H9 (cell line): Measurements from ENCODE around the gene CDNF. TPM values are rescaled to one million over a fixed set of nuclear protein-coding genes. Genes with fewer than 3 reads are reported as not detected.

Source experiments
- DNase-seq: peaks from one replicate; pipeline ENCODE4 v3.0.0-alpha.2; 2017
- H2AFZ ChIP-seq: one replicate; pipeline ENCODE4 v1.6.1; 2013; ENCODE audit warnings: mild to moderate bottlenecking, low read length, control low read depth, moderate library complexity
- H2AK5ac ChIP-seq: 2 replicates; pipeline ENCODE4 v1.6.1; 2013; ENCODE audit warnings: low read length, control low read depth, mixed read lengths; ENCODE audit not compliant: insufficient read length
- H2BK120ac ChIP-seq: one replicate; pipeline ENCODE4 v1.6.1; 2013; ENCODE audit warnings: low read depth, mild to moderate bottlenecking, low read length, control low read depth, inconsistent platforms; ENCODE audit not compliant: poor library complexity, severe bottlenecking
- H2BK12ac ChIP-seq: 2 replicates; pipeline ENCODE4 v1.6.1; 2013; ENCODE audit warnings: low read length, control low read depth, mixed read lengths, low read depth; ENCODE audit not compliant: insufficient read length
- H2BK15ac ChIP-seq: 2 replicates; pipeline ENCODE4 v1.6.1; 2013; ENCODE audit warnings: low read depth, low read length, control low read depth
- H2BK20ac ChIP-seq: one replicate; pipeline ENCODE4 v1.6.1; 2013; ENCODE audit warnings: low read depth, mild to moderate bottlenecking, low read length, control low read depth, inconsistent platforms; ENCODE audit not compliant: poor library complexity, severe bottlenecking
- H2BK5ac ChIP-seq: 2 replicates; pipeline ENCODE4 v1.6.1; 2013; ENCODE audit warnings: low read length, control low read depth, mixed read lengths; ENCODE audit not compliant: insufficient read length
- H3K14ac ChIP-seq: 2 replicates; pipeline ENCODE4 v1.6.1; 2013; ENCODE audit warnings: low read length, control low read depth; ENCODE audit not compliant: insufficient read depth
- H3K18ac ChIP-seq: 2 replicates; pipeline ENCODE4 v1.6.1; 2013; ENCODE audit warnings: low read depth, mild to moderate bottlenecking, mixed read lengths, low read length, control low read depth; ENCODE audit not compliant: insufficient read length
- H3K23ac ChIP-seq: 2 replicates; pipeline ENCODE4 v1.6.1; 2013; ENCODE audit warnings: low read length, control low read depth, mixed read lengths, low read depth; ENCODE audit not compliant: insufficient read length
- H3K23me2 ChIP-seq: 2 replicates; pipeline ENCODE4 v1.6.1; 2013; ENCODE audit warnings: low read depth, mild to moderate bottlenecking, mixed read lengths, low read length, control low read depth; ENCODE audit not compliant: insufficient read length, poor library complexity, severe bottlenecking
- H3K27ac ChIP-seq: 2 replicates; pipeline ENCODE4 v1.5.1; 2013; ENCODE audit warnings: low read length, control low read depth, mixed read lengths, low read depth; ENCODE audit not compliant: insufficient read length
- H3K27me3 ChIP-seq: 2 replicates; pipeline ENCODE4 v1.6.1; 2013; ENCODE audit warnings: low read length, control low read depth, inconsistent platforms; ENCODE audit not compliant: insufficient read depth
- H3K4ac ChIP-seq: 2 replicates; pipeline ENCODE4 v1.6.1; 2013; ENCODE audit warnings: low read depth, mild to moderate bottlenecking, control low read depth, inconsistent platforms, low read length, moderate library complexity
- H3K4me1 ChIP-seq: 2 replicates; pipeline ENCODE4 v1.6.1; 2013; ENCODE audit warnings: low read length, control low read depth, inconsistent platforms; ENCODE audit not compliant: insufficient read depth
- H3K4me2 ChIP-seq: 2 replicates; pipeline ENCODE4 v1.6.1; 2013; ENCODE audit warnings: low read length, control low read depth, mixed read lengths; ENCODE audit not compliant: insufficient read length, insufficient read depth
- H3K56ac ChIP-seq: 2 replicates; pipeline ENCODE4 v1.6.1; 2013; ENCODE audit warnings: low read depth, mild to moderate bottlenecking, mixed read lengths, low read length, control low read depth; ENCODE audit not compliant: insufficient read length
- H3K79me1 ChIP-seq: 2 replicates; pipeline ENCODE4 v1.6.1; 2013; ENCODE audit warnings: low read depth, mild to moderate bottlenecking, moderate library complexity, low read length, control low read depth, inconsistent platforms; ENCODE audit not compliant: insufficient read depth, poor library complexity, severe bottlenecking
- H3K79me2 ChIP-seq: 2 replicates; pipeline ENCODE4 v1.6.1; 2013; ENCODE audit warnings: low read length, control low read depth, inconsistent platforms; ENCODE audit not compliant: insufficient read depth
- H3K9ac ChIP-seq: 2 replicates; pipeline ENCODE4 v1.6.1; 2013; ENCODE audit warnings: low read length, control low read depth, mixed read lengths; ENCODE audit not compliant: insufficient read length; ENCODE audit errors: extremely low read depth
- H3K9me3 ChIP-seq: one replicate; pipeline ENCODE4 v1.6.1; 2013; ENCODE audit warnings: low read depth, low read length, inconsistent platforms; ENCODE audit not compliant: control insufficient read depth
- H3T11ph ChIP-seq: one replicate; pipeline ENCODE4 v1.6.1; 2013; ENCODE audit warnings: mild to moderate bottlenecking, low read length, control low read depth, inconsistent platforms
- H4K20me1 ChIP-seq: one replicate; pipeline ENCODE4 v1.6.1; 2013; ENCODE audit not compliant: control insufficient read depth, insufficient read length, insufficient read depth
- H4K5ac ChIP-seq: 2 replicates; pipeline ENCODE4 v1.6.1; 2013; ENCODE audit warnings: low read depth, mild to moderate bottlenecking, mixed read lengths, low read length, control low read depth; ENCODE audit not compliant: insufficient read length
- H4K8ac ChIP-seq: replicated peaks from 2 replicates; pipeline ENCODE4 v1.6.1; 2013; ENCODE audit warnings: low read length, control low read depth, mixed read lengths, low read depth; ENCODE audit not compliant: insufficient read length
- H4K91ac ChIP-seq: 2 replicates; pipeline ENCODE4 v1.6.1; 2013; ENCODE audit warnings: low read depth, mild to moderate bottlenecking, moderate library complexity, mixed read lengths, low read length, control low read depth; ENCODE audit not compliant: insufficient read length
- H3K27ac Mint-ChIP-seq, 3 experiments: 2 replicates in 2 of 3; 3 replicates in 1 of 3; pipeline ENCODE4 v1.8.0; 2020 to 2021; ENCODE audit warnings: mixed read lengths in 3 of 3, mild to moderate bottlenecking in 1 of 3, moderate library complexity in 1 of 3
- H3K27me3 Mint-ChIP-seq: 2 replicates; pipeline ENCODE4 v1.8.0; 2021; ENCODE audit warnings: low read depth, mild to moderate bottlenecking, moderate library complexity, mixed read lengths
- H3K36me3 Mint-ChIP-seq, 3 experiments: 2 replicates in 2 of 3; 3 replicates in 1 of 3; pipeline ENCODE4 v1.8.0; 2020 to 2021; ENCODE audit warnings: low read depth in 3 of 3, mixed read lengths in 3 of 3; ENCODE audit not compliant: insufficient read depth in 1 of 3
- H3K4me1 Mint-ChIP-seq, 2 experiments: 2 replicates each; pipeline ENCODE4 v1.8.0; 2020; ENCODE audit warnings: mixed read lengths in 2 of 2
- H3K4me3 Mint-ChIP-seq, 2 experiments: 2 replicates in 1 of 2; 3 replicates in 1 of 2; pipeline ENCODE4 v1.8.0; 2020 to 2021; ENCODE audit warnings: mild to moderate bottlenecking in 2 of 2, mixed read lengths in 2 of 2, moderate library complexity in 1 of 2
- H3K9me3 Mint-ChIP-seq, 2 experiments: 2 replicates in 1 of 2; 3 replicates in 1 of 2; pipeline ENCODE4 v1.8.0; 2020; ENCODE audit warnings: mild to moderate bottlenecking in 2 of 2, mixed read lengths in 2 of 2, moderate library complexity in 1 of 2
- WGBS: extraction: QIAGEN DNeasy Blood & Tissue Kit; methylation state at CpG from one replicate; pipeline ENCODE4 v1.1.7; 2013; ENCODE audit warnings: missing lambda C conversion rate, low lambda C conversion rate, mixed read lengths; ENCODE audit not compliant: insufficient read length; ENCODE audit errors: extremely low coverage; 5-methylcytosine and 5-hydroxymethylcytosine counted together
- total RNA-seq: library from RNA; stranded (reverse); gene quantifications from 2 replicates; pipeline ENCODE4 v1.2.1, GENCODE V29; 2021
- TF ChIP-seq, protein P1 (sequence below): fragments of 200-600 bp; sonication (generic); conservative IDR thresholded peaks from 3 replicates; pipeline ENCODE4 v1.8.0; 2021; ENCODE audit warnings: antibody characterized with exemption, mild to moderate bottlenecking

Gene CDNF
- total RNA-seq, 1 experiment from 2014 or later: 1.3 TPM

DNA sequence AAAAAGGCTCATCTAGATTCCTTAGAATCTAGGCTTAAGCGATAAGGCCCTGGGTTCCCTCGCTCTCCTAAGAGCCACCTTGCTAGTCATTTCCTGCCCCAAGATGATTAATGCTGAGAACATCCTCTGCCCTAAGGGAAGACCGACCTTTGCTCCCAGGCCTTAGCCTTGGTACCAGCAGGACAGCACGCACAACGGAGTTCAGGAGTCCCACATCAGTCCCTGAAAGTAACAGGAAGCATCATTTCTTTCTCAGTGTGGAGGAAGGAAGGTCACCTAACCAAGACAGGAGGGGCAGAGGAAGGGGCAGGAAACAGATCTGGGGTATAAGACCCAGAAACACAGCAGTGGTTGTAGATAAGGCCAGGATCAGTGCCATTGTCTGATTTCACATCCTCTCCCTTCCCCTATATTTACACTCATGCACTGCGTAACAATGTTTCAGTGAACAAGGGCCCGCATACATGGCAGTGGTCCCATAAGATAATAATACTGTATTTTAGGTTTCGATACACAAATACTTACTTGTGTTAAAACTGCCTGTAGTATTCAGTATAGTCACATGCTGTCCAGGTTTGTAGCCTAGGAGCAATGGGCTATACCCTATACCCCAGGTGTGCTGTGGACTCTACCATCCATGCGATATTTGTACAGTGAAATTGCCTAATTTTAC is 55.0 kb downstream of the CDNF start:
- H3K27ac ChIP-seq: no peak overlapping the region
- no peaks in the 10 kb centered on the region for H3K79me2 ChIP-seq
- no peaks in the 10 kb centered on the region for H3K27me3 ChIP-seq
- H3K4me1 ChIP-seq: no peaks in the 10 kb centered on the region; the same call in 1 of the 2 replicates
- no peak overlapping the region for H2BK15ac ChIP-seq
- no peak overlapping the region for H3K4me3 Mint-ChIP-seq
- no peak overlapping the region for H3K23ac ChIP-seq
- no peaks in the 10 kb centered on the region for H3K9me3 ChIP-seq
- H3K27ac Mint-ChIP-seq: no peak overlapping the region
- no peak overlapping the region for H3K18ac ChIP-seq
- no peaks in the 10 kb centered on the region for H3K79me1 ChIP-seq
- no peak overlapping the region for H3K4ac ChIP-seq
- no peak overlapping the region for H2BK20ac ChIP-seq
- no peak for DNase-seq
- no peak overlapping the region for H2AK5ac ChIP-seq
- no peak overlapping the region for H2BK120ac ChIP-seq
- H3K23me2 ChIP-seq: no peaks in the 10 kb centered on the region
- H3K36me3 Mint-ChIP-seq: no peaks in the 10 kb centered on the region; a peak in 1 of 7 replicates
- H3K27me3 Mint-ChIP-seq: no peaks in the 10 kb centered on the region
- H3K9me3 Mint-ChIP-seq: peaks cover 0 to 5% of the 10 kb centered on the region in 2 experiments; a peak in 3 of 5 replicates
- no peak overlapping the region for H3K4me2 ChIP-seq
- H2AFZ ChIP-seq: no peak overlapping the region
- H4K5ac ChIP-seq: no peak overlapping the region
- H2BK5ac ChIP-seq: no peak overlapping the region
- peaks cover 3 to 4% of the 10 kb centered on the region in 2 experiments; a peak in 3 of 4 replicates for H3K4me1 Mint-ChIP-seq
- H4K8ac ChIP-seq: no peak overlapping the region
- H3K14ac ChIP-seq: no peak overlapping the region
- TF ChIP-seq, protein P1, sequence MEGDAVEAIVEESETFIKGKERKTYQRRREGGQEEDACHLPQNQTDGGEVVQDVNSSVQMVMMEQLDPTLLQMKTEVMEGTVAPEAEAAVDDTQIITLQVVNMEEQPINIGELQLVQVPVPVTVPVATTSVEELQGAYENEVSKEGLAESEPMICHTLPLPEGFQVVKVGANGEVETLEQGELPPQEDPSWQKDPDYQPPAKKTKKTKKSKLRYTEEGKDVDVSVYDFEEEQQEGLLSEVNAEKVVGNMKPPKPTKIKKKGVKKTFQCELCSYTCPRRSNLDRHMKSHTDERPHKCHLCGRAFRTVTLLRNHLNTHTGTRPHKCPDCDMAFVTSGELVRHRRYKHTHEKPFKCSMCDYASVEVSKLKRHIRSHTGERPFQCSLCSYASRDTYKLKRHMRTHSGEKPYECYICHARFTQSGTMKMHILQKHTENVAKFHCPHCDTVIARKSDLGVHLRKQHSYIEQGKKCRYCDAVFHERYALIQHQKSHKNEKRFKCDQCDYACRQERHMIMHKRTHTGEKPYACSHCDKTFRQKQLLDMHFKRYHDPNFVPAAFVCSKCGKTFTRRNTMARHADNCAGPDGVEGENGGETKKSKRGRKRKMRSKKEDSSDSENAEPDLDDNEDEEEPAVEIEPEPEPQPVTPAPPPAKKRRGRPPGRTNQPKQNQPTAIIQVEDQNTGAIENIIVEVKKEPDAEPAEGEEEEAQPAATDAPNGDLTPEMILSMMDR: no peak
- no peak overlapping the region for H3T11ph ChIP-seq
- H4K20me1 ChIP-seq: no peaks in the 10 kb centered on the region
- H2BK12ac ChIP-seq: no peak overlapping the region
- WGBS: no CpG with 5 or more reads among the region's 9 CpGs
- H3K9ac ChIP-seq: no peak overlapping the region
- no peak overlapping the region for H4K91ac ChIP-seq
- no peak overlapping the region for H3K56ac ChIP-seq
